GM18520 (cell line): Measurements from ENCODE around the gene CREB1.

Source experiments
- ATAC-seq: cut with Tn5 transposase; IDR thresholded peaks from one replicate; pipeline ENCODE4 v1.9.1; 2021; ENCODE audit not compliant: unreplicated experiment

Gene CREB1

DNA sequence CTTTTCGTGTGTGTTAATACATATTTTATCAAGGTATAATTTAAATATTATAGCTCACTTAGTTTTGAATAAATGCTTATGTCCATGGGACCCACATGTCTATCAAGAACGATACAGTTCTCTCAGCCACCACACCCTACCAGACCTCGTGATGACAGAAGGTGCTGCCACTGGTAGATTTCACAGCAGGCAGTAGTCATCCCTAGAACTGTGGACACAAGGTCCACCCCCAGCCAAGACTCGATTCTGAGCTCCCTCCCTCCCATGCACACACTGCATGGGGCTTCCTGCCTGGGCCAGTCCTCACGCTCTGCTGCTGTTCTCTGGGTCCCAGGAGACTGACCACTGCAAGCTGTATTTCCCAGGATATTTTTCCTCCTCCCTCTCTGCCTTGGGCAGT lies 26.5 kb upstream of the CREB1 start:
- peak; percentile 77 for ATAC-seq

DNA sequence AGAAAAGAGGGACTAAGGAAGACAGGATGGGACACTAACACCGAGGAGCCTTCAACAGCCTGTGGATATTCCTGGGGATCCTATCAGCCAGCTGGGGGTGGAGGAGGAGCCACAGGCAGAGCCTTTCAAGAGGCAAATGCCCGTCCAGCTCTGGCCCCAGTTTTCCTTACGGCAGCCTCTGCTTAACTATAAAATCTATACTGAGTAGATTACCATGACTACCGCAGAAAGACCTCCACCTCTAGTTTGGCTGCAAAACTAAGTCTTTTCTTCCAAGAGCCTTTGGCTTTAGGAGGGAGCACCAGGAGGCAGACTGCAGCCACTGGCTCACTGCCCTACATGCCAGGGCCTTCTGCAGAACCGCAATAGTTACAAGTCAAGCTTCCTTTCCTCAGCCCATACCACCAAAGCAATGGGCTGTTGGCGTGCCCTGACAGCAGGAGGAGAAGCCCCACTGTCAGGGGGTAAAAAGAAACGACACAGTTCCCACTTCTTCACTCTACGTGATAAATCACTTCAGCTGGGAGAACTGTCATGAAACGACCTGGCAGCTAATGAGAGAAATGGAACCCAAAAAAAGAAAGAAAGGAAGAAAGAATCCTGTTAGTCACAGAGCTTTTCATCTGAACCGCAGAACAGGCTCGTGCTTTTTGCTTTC lies 25.1 kb upstream of the CREB1 start:
- no peak for ATAC-seq

DNA sequence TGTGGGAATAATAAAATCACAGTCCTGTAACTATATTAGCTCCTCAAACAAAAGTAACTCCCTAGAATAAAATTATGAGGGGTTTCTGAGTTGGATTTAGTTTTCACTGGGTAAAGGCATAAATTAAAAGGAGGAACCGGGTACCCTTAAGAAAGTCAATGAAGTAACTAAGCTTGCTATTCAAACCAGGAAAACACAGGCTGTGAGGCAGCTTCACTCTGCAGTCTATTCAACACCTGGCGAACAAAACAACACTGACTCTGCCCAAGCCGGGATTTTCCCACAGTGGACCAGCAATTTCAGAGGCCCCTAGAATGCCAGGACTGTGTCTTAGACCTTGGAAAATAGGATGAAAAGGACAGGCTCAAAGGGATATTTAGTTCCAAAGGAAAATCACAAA lies 24.6 kb upstream of the CREB1 start:
- no peak for ATAC-seq

DNA sequence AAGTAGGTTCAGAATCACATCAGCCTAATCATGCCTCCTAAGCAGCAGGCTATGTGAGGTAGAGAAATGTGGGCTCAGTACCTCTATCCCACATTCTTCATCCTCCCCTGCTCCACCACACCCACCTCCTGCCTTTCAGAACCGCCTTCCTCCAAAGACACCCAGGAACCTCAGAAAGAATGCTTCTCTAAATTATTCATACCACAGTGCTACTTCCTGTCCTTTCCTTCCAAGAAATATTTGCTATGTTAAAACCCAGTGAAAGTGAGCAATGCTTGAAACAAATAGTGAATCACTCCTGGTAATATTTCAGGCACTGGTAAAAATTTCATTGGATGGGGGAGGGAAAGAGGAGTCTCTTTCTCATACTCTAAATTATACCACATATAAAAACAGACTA lies 24.0 kb upstream of the CREB1 start:
- ATAC-seq: no peak

DNA sequence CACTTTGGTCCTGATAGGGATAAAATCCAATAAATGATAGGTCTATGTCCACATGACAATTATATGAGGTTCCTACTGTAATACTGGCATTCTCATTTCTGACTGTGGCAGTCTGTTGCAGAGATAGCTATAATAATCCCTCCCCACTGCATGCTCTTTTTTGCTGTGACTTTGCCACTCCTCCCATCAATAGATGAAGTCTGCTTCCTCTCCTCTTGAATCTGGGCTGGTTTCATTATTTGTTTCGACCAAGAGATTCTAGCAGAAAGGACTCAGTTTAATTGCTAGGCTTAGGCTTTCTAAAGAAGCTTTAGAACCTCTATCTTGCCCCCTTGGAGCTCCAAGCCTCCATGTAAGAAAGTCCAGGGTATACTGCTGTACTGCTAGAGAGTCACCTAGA lies 23.3 kb upstream of the CREB1 start:
- ATAC-seq: no peak

DNA sequence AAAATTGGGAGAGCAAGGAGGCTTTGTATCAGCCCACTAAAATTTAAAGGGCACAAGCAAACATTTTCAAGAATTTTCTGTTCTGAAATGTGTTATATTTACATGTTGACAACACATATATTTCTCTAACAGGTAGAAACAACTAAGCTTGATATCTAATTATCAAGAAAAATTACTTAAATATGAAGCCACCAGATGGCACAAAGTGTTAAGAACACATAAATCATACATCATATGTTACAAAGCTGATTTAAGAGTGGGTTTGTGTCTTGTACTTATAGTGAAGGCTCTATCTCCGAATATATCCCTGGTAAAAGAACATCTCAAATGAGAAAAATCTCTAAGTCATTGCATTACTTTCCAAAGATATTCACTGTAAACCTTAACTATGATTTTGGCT lies 19.6 kb upstream of the CREB1 start:
- no peak for ATAC-seq

DNA sequence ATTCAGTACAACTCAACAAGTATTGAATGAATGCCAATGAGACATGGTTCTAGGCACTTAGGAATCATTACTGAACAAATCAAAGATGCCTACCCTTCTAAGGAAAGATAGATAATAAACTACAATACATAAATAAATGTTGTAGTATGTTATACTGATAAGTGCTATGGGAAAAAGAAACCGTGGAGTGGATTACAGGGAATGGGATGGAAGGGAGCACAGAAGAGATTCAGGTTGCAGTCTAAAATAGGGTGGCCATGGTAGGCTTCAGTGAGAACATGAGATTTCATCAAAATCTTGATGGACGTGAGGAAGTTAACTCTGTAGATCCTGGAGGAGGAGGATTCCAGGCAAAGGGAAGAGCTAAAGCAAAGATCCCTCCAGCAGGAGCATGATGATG lies 17.9 kb upstream of the CREB1 start:
- ATAC-seq: no peak

DNA sequence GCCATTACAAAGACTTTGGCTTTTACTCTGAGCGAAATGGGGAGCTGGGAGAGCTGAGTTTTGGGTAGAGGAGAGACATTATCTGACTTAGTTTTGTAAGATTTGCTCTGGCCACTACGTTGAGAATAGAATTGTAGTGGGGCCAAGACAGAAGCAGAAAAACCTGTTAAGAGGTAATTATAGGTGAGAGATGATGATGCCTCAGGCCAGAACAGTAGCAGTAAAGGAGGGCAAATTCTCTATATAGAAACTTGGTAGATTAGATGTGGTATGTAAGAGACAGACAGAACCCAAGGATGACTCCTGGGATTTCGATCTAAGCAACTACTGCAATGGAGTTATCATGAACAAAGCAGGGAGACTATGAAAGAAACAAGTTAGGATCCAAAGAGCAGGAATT lies 17.4 kb upstream of the CREB1 start:
- no peak for ATAC-seq

DNA sequence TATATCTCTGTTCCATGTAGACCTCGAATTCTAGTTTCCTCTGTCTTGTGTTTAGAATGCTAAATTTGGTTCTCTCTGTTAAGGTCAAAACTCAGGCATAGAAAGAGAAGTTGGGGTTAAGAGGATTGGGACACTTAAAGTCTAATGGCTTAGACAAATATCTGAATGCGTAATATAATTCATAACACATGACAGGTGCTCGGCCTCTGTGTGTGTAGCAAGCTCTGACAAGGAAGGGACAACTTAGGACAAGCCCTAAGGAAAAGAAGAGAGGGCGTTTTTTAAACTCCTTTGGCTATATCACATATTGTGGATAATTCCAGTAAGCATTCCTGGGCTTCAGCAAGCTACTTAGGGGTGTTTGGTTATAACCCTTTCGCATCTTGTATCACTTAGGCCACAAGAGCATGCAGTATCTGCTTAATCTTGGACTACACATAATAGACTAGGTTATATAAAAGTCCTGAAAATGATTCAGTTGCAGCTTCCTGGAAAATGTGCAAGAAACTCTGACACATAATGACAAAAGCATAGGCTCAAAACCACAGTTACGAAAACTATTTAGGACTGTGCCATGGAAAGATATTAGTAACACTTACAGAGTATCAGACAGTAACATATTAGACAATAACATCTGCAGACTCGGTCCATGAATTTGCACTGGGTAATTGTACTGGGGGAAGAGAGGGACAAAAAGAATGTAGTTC lies 16.1 kb upstream of the CREB1 start:
- ATAC-seq: no peak

DNA sequence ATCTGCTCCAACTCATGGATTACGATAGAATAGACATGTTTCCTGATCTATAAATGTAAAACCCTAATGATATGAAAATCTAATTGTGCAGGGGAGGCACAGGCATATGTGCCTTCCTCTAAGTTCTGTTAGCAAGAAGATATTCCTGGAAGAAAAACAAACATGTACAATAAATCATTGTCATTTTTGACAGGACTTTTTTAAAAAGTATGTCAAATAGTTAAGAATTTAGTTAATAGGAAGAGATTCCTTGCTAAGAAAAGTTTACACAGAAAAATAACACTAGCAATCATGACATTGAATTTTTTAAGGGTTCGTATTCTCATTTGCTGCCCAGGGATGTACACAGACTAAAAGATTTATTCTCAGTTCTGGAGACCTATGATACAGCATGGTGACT lies 15.3 kb upstream of the CREB1 start:
- ATAC-seq: no peak

DNA sequence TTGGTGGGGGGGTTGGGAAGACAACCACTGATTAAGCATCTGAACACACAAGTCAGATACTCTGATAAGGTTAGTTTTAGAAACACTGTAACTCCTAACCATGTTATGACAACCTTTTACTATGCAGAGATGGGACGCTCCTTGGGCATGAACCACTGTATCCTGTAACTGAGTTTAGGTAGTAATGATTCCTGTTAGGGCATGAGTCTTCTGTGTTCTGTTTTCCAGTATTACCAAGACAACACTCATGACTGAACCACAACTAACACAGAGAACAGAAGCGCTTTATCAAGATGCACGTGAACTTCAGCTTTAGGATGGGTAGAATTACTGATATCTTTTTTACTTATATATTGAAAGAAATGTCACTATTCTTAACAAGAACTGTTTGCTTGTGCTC lies 14.1 kb upstream of the CREB1 start:
- ATAC-seq: no peak

DNA sequence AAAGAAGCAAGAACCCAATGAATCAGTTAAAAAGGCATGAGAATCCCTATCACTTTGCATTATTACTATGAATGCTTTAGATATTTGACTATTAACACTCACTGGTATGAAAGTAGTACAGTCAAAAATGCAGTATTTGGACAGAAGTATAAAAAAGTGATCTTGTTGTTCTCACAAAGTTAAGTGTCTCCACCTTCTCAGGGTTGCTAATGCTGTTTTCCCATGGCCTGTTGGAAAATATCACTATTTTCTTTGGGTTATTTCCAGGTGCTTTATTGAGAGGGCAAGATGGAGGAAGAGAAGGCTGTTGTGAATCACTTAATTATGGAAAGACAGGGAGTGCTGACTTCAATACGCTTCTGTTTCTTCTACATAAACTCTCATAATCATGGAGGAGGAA lies 13.6 kb upstream of the CREB1 start:
- ATAC-seq: no peak

DNA sequence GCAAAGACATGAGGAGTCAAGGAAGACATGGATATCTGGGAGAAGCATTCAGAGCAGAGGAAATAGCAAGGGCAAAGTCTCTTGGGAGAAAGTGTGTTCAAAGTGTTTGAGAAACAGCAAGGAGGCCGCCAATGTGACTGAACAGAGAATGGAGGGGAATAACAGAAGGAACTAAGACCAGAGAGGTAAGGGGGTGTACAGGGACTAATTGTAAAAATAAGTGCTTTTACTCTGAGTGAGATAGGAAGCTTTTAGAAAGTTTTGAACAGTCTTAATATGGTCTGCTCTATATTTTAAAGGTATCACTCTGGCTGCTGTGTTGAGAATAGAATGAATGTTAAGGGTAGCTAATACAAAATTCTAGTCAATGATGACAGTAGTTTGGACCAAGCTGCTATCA lies 6.8 kb upstream of the CREB1 start:
- no peak for ATAC-seq

DNA sequence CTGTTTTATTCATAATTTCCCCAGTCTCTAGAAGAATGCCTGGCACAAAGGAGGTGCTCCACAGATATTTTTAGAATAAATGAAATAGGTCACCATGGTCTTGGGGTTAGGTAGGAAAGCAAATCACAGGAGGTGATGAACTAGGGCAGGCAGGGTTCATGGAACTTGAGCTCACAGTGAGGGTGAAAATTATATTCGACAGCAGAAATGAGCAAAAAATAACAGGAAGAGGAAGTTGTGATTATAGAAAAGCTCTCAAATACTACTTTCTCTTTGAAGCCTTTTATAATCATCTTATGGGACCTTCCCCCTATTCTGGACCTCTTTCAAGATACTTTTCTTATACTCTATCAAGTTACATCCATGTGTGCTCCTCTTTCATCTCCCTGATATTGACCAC lies 4.5 kb upstream of the CREB1 start:
- no peak for ATAC-seq

DNA sequence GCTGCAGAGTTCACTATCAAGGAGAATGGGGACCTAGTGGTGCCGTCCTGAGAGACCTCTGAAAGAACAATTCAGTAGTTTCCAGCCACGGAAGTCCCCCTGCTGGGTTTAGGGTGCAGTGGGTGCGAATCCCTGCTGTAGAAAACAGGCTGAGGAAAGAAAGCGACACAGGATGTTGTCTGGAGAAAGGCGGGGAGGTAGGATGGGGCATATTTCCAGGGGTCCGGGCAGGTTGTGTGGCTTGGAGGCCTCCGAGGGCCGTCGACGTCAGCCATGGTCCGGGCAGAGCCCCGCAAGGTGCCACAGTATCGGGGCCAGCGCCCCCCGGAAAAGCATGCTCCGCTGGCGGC lies 807 bp upstream of the CREB1 start:
- peak; percentile 1 for ATAC-seq

DNA sequence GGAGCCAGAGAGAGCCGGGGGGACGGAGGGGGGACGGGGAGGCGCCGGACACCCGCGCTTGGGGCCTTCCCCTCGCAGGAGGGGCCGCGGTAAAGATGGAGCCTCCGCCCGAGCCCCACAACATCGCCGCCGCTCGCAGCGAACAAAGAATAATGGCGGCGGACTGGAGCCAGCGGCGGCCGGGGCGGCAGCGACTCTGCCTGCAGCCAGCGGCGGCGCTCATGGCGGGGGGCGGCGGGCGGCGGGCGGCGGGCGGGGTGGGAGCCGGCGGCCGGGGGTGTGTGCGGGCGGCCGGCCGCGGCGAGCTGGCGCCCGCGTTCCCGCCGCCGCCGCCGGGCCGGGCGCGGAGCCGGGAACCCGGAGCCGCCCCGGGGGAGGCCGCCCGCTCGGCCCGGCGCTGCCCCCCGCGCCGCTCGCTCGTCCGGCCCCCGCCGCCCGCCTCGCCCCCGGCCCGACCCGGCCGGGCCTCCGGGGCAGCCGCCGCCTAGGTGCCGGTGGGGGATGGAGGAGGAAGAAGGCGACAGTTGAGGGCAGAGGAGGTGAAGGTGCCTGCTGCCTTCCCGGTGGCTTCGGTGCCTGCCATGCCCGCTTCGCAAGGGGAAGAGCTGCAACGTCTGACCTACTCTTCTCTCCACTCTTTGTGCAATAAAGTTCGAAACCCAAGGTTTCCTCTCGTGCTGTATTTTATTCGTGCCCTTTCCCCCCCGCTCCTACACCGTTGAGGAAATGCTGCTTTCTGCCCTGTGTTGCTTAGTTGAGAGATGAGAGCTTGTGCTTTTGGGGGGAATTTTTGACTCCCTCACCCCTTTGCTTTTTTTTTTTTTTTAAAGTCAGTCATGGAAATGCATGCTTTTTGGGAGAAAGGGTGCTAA lies 634 bp downstream of the CREB1 start:
- ATAC-seq: no peak

DNA sequence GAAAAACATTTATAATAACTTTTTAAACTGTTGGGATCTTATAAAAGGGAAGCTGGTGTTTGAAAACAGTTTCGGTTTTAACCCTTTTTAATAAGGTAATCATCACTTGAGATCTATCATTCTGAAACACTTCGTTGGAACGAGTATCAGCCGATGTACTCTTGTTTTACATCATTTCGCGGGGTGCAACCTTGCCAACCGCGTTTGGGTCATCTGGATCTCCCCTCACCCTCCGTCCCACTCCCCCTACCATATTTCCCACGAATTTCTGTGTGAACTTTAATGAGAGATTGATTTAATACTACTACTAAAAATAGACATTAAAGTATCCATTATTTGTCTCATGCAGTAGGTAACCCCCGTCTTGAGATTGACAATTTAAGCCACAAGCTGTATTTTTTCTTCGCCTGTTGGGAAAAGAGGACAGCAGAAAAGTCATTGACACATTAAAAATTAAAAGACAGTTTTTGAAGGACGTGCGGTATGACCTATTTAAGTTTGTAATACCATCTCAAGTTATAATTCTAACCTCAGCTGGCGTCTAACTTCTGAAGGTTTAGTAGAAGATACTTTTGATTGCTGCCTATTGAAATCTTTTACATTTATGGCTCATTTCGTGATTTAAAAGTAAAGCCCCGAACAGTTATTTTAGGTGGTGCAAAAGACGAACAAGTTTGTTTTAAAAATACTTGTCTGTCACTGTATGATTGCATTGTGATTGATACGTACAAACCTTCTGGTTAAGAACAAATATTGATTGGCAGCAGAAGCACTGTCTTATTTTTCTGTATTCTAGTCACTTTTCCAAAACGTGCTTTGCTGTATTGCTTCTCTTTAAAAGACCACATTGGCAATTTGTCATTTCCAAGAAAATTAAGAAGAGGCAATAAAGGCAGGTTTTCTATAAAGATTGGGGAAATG lies 1.5 kb downstream of the CREB1 start:
- ATAC-seq: no peak

DNA sequence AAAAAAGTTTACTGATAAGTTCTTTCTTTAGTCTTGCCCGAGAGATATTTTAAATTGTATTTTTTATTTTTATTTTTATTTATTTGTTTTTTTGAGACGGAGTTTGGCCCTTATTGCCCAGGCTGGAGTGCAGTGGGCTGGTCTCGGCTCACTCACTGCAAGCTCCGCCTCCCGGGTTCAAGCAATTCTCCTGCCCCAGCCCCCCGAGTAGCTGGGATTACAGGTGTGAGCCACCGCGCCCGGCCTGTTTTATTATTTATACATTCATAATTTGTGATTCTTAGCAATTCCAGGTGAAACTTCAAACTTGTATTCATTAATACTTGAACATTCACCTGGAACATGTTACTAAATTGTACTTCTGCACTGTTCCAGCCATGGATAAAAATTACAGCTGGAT lies 2.9 kb downstream of the CREB1 start:
- no peak for ATAC-seq

DNA sequence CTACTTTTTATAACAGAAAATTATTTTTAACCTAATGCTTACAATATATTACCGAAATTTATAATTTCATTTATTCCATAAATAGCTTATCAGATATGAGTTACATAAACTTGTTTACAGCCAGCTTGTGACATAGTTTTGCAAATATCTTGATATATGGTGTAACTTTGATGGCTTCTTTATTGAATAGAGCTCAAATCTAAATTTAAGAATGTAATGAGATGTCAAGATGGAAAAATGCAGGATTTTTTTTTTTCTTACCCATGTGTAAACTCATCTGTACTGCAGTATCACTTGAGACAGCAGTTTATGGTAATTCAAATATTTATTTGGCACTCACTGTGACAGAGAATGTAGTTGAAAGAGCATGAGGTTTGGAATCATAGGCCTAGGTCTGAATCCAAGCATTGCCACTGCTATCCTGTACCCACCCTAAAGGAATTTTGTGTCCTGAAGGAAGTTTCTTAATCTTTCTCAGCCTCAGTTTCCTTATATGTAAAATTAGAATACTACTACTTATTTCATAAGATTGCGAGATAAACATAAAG lies 3.8 kb downstream of the CREB1 start:
- no peak for ATAC-seq

DNA sequence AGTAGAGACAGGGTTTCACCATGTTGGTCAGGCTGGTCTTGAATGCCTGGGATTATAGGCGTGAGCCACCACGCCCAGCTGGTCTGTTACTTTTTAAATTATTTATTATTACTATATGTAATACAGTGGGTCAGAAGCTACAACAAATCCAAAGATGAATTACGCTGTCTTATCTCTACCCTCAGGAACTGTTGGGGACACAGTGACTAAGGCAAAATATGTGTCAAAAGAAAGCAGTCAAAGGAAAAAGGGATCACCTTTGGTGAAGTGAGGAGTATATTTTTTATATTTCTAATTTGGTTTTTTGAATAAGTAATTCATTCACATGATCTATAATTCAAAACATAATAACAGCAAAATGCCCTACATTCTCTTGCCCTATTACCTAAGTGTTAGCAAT lies 4.7 kb downstream of the CREB1 start:
- no peak for ATAC-seq

DNA sequence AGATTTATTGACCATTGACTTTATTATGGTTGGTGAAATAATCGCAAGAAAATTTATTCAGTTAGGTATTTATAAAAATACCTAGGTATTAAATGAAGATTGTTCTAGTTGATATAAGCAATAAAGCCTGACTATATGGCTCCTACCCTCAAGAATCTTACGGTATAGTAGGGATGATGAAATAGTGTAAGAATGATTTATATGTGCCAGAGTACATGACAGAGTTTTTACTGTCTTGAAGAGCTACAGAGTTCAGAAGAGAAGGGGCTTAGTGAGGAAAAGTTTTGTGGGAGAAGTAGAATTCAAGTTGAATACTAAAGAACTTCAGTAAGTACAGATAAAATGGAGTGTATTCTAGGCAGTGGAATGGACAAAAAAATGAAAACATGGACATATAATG lies 9.7 kb downstream of the CREB1 start:
- no peak for ATAC-seq
